Occipital lobe (tissue), 2 donors: ENCODE measurements around the gene OCSTAMP. TPM values are rescaled to one million over a fixed set of nuclear protein-coding genes. Genes with fewer than 3 reads are reported as not detected.

ENCODE experiments used
- DNase-seq: peaks from one replicate; lab custom pipeline; 2025; lab: John Stamatoyannopoulos, UW
- total RNA-seq: library from RNA; depleted of rRNA; stranded (reverse); fragments of >200 nt; gene quantifications from one replicate; pipeline ENCODE4 v1.2.3, GENCODE V29; 2014

OCSTAMP gene
- total RNA-seq, 1 donor from 2014 or later, result not detected

- no peak for DNase-seq
These were observed 30.9 kb downstream of the OCSTAMP start for GRCh38 chr20:46519471-46520068.

GRCh38 chr20:46512943-46513844 is 37.3 kb downstream of the OCSTAMP start, which contains the start of gene ZNF334:
Gene ZNF334, minus strand, starts transcription at chr20:46513559. Its CDS starts 1,457 bp downstream, at chr20:46512102.
- peak; percentile 39 for DNase-seq

- peak; percentile 11 for DNase-seq
These were observed 40.9 kb downstream of the OCSTAMP start for GRCh38 chr20:46509523-46509922.

- DNase-seq, result no peak
These were observed 42.6 kb downstream of the OCSTAMP start for GRCh38 chr20:46507760-46508407.

GRCh38 chr20:46505506-46505905 is 44.9 kb downstream of the OCSTAMP start:
- DNase-seq, result no peak

- no peak for DNase-seq
These were observed 48.5 kb downstream of the OCSTAMP start for GRCh38 chr20:46501961-46502360.

- DNase-seq, result no peak
These were observed 49.0 kb downstream of the OCSTAMP start for GRCh38 chr20:46501337-46501942.

- no peak for DNase-seq
These were observed 56.4 kb downstream of the OCSTAMP start for GRCh38 chr20:46494077-46494476.

GRCh38 chr20:46491354-46491753 is 59.1 kb downstream of the OCSTAMP start:
- DNase-seq, result no peak

Other genes with a start within 250 kb of the OCSTAMP start
- gene CDH22, start 242.2 kb downstream of the OCSTAMP start, total RNA-seq, result 0.31 TPM
- gene ELMO2, start 144.0 kb downstream of the OCSTAMP start, total RNA-seq, result 55.1 TPM
- 13.6 TPM for gene ZNF334, start 37.1 kb downstream of the OCSTAMP start, total RNA-seq
- gene SLC13A3, start 100.8 kb upstream of the OCSTAMP start, total RNA-seq, result 10.8 TPM
- 65.8 TPM for gene TP53RK, start 138.8 kb upstream of the OCSTAMP start, total RNA-seq
- gene SLC2A10, start 159.0 kb upstream of the OCSTAMP start, total RNA-seq, result 7.5 TPM